ENCODE measurements around the gene INSYN1.

GRCh38 chr15:73767806-73768501 is 14.8 kb upstream of the INSYN1 start:
- TF ChIP-seq CTCF (IDR thresholded peaks at IDR 0.05) = no peak
- TF ChIP-seq POLR2A (IDR thresholded peaks at IDR 0.05) = no peak
- TF ChIP-seq POLR2AphosphoS5 (IDR thresholded peaks at IDR 0.05) = no peak
- no peak for TF ChIP-seq EP300 (IDR thresholded peaks at IDR 0.05)
